GM19467 (cell line): ENCODE results near the gene FUCA2.
"Not testable (repeated sequence)": the region's sequence is repeated elsewhere in the genome, so short reads cannot be mapped to it uniquely, and the experiment has no call there.

Experiments used
- ATAC-seq: cut with Tn5 transposase; IDR thresholded peaks from one replicate; pipeline ENCODE4 v1.9.1; 2021; ENCODE audit warnings: mild to moderate bottlenecking, moderate library complexity; ENCODE audit not compliant: unreplicated experiment

FUCA2 gene

GRCh38 chr6:143505111-143505510, 6.4 kb downstream of the FUCA2 start:
- no peak for ATAC-seq

DNA sequence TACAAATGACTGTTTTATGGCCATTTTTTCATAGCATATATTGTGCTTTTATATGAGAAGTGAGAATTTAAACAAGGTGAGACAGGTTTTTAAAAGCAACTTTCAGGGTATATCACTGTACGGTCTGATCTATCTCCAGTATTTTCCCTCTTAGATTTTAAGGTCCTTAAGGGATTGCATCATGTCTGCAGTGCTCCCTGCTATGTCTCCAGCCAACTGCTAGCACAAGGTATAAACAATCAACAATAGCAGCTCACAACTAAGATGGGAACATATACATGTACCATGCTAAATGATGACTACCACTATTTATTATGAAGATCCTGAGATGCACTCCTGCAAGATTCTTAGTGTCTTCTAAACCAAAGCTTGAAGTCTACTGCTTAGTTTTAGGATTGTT, 7.2 kb downstream of the FUCA2 start:
- ATAC-seq, result no peak

DNA sequence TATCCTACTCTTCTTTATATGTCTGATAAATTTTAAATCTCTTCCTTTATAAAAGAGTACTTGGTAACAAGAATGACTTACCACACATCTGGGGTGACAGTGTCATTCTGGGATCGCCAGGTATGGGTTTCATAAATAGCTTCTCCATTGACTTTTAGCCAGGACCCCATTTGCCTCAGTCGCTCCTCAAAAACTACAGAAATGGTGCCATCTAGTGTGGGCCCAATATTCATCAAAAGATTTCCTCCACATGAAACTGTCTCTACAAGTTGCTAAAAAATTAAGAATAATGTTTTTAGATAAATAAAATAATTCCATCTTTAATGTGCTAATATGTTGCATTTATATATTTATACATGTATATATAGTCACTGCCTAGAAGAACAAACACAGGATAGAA, 9.7 kb downstream of the FUCA2 start:
- no peak for ATAC-seq

GRCh38 chr6:143498428-143498827, 13.1 kb downstream of the FUCA2 start:
- ATAC-seq, result no peak

- no peak for ATAC-seq
Measured at GRCh38 chr6:143496974-143497373, 14.5 kb downstream of the FUCA2 start.

- ATAC-seq, result no peak
Measured at GRCh38 chr6:143490775-143491174, 20.7 kb downstream of the FUCA2 start.

GRCh38 chr6:143490244-143490643, 21.3 kb downstream of the FUCA2 start:
- ATAC-seq, result no peak

DNA sequence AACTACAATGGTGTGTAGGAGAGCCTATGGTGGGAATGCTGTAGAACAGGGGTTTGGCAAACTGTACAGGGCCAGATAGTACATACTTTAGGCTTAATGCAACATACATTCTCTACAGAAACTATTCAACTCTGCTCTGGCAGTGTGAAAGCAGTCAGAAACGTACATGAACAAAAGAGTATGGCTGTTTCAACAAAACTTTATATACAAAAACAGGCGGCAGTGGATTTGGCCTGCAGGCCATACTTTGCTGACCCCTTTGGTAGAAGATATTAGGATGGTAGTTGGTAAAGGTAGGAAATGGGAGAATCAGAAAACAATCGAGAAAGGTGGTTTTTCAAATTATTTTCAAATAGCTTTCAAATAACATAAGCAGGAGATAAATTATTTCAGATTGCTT, 24.8 kb downstream of the FUCA2 start:
- ATAC-seq, result no peak

DNA sequence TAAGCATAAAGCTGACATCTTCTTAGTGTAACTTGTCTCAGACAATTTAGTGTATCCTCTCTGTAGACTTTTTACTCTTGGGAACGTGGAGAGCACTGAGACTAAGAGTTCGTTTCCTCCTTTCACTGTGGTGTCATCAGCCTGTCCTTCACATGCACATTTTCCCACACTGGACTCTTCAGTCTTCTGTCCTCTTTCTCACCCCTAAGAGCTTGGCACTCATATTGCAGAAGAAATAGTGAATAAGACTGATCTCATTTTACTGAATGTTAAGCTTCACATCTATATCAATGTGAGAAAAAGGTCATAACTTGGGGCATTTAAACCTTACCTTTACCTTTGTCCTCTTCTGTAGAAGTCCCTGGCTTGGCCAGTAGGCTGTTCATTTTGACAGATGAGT, 25.6 kb downstream of the FUCA2 start:
- ATAC-seq, result no peak

- no peak for ATAC-seq
Measured at GRCh38 chr6:143482593-143482992, 28.9 kb downstream of the FUCA2 start.

- no peak for ATAC-seq
Measured at GRCh38 chr6:143478479-143479062, 32.9 kb downstream of the FUCA2 start.

- no peak for ATAC-seq
Measured at GRCh38 chr6:143476545-143476944, 35.0 kb downstream of the FUCA2 start.

- no peak for ATAC-seq
Measured at GRCh38 chr6:143471822-143472221, 39.7 kb downstream of the FUCA2 start.

DNA sequence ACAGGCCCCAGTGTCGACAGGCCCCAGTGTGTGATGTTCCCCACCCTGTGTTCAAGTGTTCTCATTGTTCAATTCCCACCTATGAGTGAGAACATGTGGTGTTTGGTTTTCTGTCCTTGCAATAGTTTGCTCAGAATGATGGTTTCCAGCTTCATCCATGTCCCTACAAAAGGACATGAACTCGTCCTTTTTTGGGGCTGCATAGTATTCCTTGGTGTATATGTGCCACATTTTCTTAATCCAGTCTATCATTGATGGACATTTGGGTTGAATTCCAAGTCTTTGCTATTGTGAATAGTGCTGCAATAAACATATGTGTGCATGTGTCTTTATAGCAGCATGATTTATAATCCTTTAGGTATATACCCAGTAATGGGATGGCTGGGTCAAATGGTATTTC, 42.7 kb downstream of the FUCA2 start:
- not testable (repeated sequence) for ATAC-seq

DNA sequence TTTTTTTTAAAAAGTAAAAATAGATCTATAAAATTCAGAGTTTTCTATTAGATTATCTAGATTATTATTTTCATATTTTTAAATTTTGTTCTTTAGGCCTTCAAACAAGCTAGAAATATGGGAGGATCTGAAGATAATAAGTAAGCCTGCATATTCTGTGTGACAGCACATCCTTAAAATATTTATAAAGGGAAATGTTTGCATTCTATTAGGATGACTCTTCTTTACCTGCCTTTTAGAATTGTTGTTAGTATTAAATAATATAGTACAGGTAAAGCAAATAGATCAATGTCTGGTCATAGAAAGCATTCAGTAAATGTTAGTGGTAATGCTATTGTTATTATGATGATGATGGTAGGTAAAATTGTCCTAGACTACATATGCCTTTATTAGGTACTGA, 43.5 kb downstream of the FUCA2 start:
- ATAC-seq, result no peak

DNA sequence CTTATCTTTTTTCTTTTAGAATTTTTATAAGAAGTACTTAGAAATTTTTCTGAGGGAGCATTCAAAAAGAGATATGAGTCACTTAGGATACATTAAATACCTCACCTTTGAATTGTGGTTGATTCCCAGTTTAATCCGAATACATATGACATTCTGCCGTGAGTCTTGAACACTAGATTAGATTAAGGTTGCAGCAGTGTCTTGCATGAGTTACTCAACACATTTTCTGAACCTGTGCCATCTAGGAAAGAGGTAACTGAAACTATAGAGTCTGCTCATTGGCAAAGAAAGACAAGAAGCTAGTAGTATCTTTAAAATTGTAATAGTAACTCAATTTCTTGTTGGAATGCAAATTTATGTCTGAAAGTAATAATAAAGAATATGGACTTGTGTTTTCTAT, 46.0 kb downstream of the FUCA2 start:
- ATAC-seq, result no peak

GRCh38 chr6:143457563-143458359, 53.8 kb downstream of the FUCA2 start:
- ATAC-seq, result no peak

DNA sequence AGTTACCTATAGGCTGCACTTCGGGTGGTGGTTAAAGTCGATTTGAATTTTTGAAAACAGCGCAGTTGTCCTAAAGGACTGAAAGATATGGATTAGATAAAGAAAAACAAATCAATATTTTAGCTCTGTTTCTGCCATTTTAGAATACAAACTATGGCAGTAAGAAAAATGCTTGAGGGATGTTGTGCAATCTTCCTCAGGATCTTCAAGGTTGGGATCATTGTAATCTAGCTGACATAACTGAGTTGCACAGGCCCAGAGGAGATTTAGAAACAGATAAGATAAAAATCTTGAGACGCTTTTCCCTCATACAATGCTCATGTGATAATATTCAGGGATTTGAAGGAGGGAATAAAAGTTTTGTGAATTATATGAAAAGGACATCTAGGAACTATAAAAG, 60.0 kb downstream of the FUCA2 start:
- no peak for ATAC-seq

- peak; percentile 98 for ATAC-seq
Measured at GRCh38 chr6:143450453-143451371, 60.8 kb downstream of the FUCA2 start, which contains the start of the genes ADAT2 and PEX3. ADAT2 (minus strand) TSS chr6:143450695; CDS start chr6:143450658, 37 bp downstream. PEX3 (plus strand) TSS chr6:143450805; CDS start chr6:143451043, 238 bp downstream.

DNA sequence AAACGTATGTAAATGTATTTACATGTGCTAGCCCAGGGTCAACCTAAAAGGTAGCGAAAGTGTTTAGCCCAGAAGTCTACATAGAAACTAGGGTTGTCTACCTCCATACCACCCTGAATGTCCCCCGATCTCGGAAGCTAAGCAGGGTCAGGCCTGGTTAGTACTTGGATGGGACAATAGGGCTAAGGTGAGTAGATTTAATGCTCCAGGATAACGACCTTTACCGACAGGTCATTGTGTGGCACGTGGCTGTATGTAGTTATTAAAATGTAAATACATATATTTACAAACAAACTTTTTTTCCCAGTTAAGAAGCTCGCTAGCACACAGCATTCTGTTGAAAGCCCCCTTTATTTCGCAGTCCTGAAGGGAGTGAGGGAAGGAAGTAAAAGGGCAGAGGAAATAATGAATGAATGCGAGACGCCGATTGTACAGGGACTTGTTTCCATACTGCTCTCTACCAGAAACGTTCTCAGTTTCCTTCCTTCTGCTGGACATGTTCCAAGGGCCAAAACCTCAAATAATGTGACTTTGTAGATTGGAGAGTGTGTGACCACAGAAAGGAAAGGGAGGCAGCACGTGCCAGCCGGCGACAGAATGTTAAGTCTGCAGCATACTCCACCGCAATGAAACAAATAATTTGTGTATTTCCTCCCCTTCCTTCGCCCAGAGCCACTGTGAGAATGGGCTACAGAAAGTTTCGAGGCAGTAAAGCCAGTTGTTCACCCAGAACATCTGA, 61.6 kb downstream of the FUCA2 start:
- ATAC-seq, result peak; percentile 4
